Superior temporal gyrus (tissue), 1 donor: ENCODE data around the gene TRIM8.

ENCODE experiments used
- DNase-seq: peaks from one replicate; pipeline ENCODE4 v3.0.0-alpha.2; 2016; ENCODE audit errors: extremely low spot score

The TRIM8 gene

GRCh38 chr10:102644066-102644645 is at the start of gene TRIM8:
TSS of gene TRIM8 (plus strand) at chr10:102644479. CDS start at chr10:102644618, 139 bp downstream.
- DNase-seq, result no peak

- DNase-seq, result no peak
These were observed 49.0 kb upstream of the TRIM8 start for GRCh38 chr10:102595293-102595692.

- DNase-seq, result no peak
These were observed 48.4 kb upstream of the TRIM8 start for GRCh38 chr10:102595897-102596296.

GRCh38 chr10:102596506-102596971 is 47.7 kb upstream of the TRIM8 start:
- DNase-seq, result peak; percentile 75

GRCh38 chr10:102597131-102597991 is 46.9 kb upstream of the TRIM8 start:
- DNase-seq, result no peak

- DNase-seq, result no peak
These were observed 46.0 kb upstream of the TRIM8 start for GRCh38 chr10:102598243-102598642.

- no peak for DNase-seq
These were observed 44.5 kb upstream of the TRIM8 start for GRCh38 chr10:102599565-102600327.

GRCh38 chr10:102600816-102601215 is 43.5 kb upstream of the TRIM8 start:
- no peak for DNase-seq

- DNase-seq, result no peak
These were observed 42.6 kb upstream of the TRIM8 start for GRCh38 chr10:102601639-102602038.

- DNase-seq, result no peak
These were observed 41.8 kb upstream of the TRIM8 start for GRCh38 chr10:102602272-102603045.

- no peak for DNase-seq
These were observed 40.3 kb upstream of the TRIM8 start for GRCh38 chr10:102603946-102604345.

GRCh38 chr10:102604439-102604841 is 39.8 kb upstream of the TRIM8 start:
- no peak for DNase-seq

- DNase-seq, result no peak
These were observed 38.6 kb upstream of the TRIM8 start for GRCh38 chr10:102605712-102606111.

- DNase-seq, result no peak
These were observed 35.8 kb upstream of the TRIM8 start for GRCh38 chr10:102608487-102608886.

GRCh38 chr10:102610441-102610887 is 33.8 kb upstream of the TRIM8 start:
- DNase-seq, result no peak

- no peak for DNase-seq
These were observed 32.7 kb upstream of the TRIM8 start for GRCh38 chr10:102611514-102612087.

- no peak for DNase-seq
These were observed 31.4 kb upstream of the TRIM8 start for GRCh38 chr10:102612964-102613275.

- DNase-seq, result no peak
These were observed 31.0 kb upstream of the TRIM8 start for GRCh38 chr10:102613286-102613685.

- DNase-seq, result no peak
These were observed 30.5 kb upstream of the TRIM8 start for GRCh38 chr10:102613785-102614184.

GRCh38 chr10:102614888-102615287 is 29.4 kb upstream of the TRIM8 start:
- DNase-seq, result no peak

- no peak for DNase-seq
These were observed 28.9 kb upstream of the TRIM8 start for GRCh38 chr10:102615361-102615760.
